HK-2 (cell line): ENCODE results near the gene LENG1.
"Not testable (repeated sequence)": the region's sequence is repeated elsewhere in the genome, so short reads cannot be mapped to it uniquely, and the experiment has no call there.

Experiments
- DNase-seq: peaks from one replicate; pipeline ENCODE4 v3.0.0-alpha.2; 2018; ENCODE audit not compliant: unreplicated experiment

LENG1 gene

GRCh38 chr19:54159352-54160181 lies at the start of gene LENG1:
Gene LENG1, minus strand, starts transcription at chr19:54159721. Its CDS starts 26 bp downstream, at chr19:54159695.
- peak; percentile 99 for DNase-seq

GRCh38 chr19:54208784-54209057 lies 49.2 kb upstream of the LENG1 start:
- no peak for DNase-seq

GRCh38 chr19:54207983-54208783 lies 48.7 kb upstream of the LENG1 start:
- DNase-seq: no peak

- no peak for DNase-seq
Measured at GRCh38 chr19:54207676-54207982, 48.1 kb upstream of the LENG1 start.

GRCh38 chr19:54207193-54207592 lies 47.7 kb upstream of the LENG1 start:
- DNase-seq: not testable (repeated sequence)

DNA sequence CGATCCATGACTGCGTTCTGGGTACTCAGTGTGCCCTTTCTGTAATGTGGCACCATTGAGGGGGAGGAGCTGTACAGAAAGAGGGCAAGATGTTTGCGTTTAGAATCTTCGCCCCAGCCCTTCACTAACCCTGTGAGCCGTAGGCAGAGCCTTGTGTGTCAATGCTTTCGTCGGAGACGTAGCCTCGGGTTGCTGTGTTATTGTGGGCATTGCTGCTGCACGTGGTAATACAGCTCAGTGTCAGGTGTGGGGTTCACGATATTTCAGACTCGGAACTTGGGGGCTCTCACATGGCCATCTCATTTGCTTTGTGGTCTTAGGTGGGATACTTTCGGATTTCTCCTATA lies 47.3 kb upstream of the LENG1 start:
- no peak for DNase-seq

GRCh38 chr19:54206030-54206830 lies 46.7 kb upstream of the LENG1 start:
- no peak for DNase-seq

- no peak for DNase-seq
Measured at GRCh38 chr19:54204767-54205468, 45.4 kb upstream of the LENG1 start.

DNA sequence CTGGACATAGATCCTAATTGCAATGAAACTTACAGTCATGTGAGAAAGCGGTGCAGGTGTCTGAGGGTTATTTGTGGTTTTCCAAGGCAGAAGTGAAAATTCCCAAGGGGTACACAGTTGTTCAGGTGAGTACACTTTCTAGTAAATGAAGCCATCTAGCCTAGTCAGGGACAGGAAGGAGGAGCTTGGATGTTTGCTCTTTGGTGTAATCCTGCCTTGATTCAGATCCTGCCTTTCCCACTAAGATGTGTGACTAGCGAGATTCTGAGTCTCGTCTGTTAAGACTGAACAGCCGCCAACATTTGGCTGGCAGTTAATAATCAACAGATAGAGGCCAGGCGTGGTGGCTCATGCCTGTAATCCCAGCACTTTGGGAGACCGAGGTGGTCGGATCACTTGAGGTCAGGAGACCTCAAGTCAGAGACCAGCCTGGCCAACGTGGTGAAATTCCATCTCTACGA lies 43.7 kb upstream of the LENG1 start:
- DNase-seq: peak; percentile 73

GRCh38 chr19:54201980-54202379 lies 42.5 kb upstream of the LENG1 start:
- no peak for DNase-seq

- no peak for DNase-seq
Measured at GRCh38 chr19:54201172-54201701, 41.7 kb upstream of the LENG1 start.

DNA sequence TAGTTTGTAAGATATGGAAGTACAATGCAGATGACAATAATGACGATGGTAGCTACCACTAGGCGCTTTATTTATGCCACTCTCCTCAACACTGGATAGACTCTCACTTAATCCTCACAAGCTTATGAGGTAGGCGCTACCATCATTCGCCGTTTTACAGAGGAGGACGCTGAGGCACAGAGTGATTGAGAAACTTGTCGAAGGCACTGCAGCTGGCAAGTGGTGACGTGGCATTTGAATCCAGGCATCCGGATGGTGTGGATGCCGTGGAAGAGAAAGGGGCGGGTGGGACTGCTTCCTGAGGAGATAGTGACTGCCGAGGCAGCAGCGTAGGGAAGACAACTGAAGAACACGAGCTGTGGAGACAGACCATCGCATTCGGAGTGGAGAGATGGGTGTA lies 39.9 kb upstream of the LENG1 start:
- DNase-seq: no peak

DNA sequence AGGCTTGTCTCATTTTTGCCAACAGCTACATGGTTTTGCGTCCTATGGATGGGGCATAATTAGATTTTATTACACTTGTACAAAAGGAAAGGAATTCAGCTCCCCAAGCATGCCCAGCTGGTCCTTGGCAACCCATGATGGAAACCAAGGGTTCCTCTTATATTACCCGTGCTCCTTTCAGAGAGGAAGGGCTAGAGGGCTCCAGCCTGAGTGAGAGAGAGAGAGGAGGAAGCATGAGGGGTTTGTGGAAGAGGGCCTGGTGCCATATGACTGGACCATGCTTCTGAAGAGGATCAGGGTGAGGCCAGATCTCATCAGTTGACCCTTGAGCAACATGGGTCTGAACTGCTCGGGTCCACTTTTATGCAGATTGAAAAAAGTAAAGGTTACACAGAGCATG lies 37.6 kb upstream of the LENG1 start:
- DNase-seq: no peak

GRCh38 chr19:54196536-54196935 lies 37.0 kb upstream of the LENG1 start:
- DNase-seq: no peak

GRCh38 chr19:54194463-54194862 lies 34.9 kb upstream of the LENG1 start:
- DNase-seq: not testable (repeated sequence)

DNA sequence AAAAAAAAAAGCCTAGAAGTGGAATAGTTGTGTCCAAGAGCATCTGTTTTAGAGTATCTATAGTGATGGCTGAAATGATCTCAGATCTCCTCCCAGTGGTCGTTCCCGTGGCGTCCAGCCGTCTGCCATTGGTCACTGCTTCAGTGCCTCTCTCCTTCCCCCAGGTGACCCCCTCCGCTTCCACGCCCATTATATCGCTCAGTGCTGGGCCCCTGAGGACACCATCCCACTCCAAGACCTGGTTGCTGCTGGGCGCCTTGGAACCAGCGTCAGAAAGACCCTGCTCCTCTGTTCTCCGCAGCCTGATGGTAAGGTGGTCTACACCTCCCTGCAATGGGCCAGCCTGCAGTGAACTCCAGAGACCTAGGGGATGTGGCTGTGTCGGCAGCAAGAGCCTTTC lies 33.5 kb upstream of the LENG1 start:
- DNase-seq: no peak

DNA sequence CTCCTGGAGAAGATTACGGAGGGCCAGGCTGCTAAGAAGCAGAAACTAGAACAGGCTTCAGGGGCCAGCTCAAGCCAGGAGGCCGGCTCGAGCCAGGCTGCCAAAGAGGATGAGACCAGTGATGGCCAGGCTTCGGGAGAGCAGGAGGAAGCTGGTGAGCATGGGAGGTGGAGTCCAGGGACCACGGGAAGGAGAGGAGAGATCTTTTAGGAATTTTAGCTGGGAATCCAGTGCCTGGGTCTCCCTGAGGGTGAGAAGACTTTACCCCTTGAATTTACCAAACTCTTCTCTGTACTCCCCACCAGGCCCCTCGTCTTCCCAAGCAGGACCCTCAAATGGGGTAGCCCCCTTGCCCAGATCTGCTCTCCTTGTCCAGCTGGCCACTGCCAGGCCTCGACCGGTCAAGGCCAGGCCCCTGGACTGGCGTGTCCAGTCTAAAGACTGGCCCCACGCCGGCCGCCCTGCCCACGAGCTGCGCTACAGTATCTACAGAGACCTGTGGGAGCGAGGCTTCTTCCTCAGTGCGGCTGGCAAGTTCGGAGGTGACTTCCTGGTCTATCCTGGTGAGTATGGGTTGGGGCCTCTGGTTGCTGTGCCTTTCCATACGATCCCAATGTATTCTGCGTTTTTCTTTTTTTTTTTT lies 32.4 kb upstream of the LENG1 start:
- no peak for DNase-seq

DNA sequence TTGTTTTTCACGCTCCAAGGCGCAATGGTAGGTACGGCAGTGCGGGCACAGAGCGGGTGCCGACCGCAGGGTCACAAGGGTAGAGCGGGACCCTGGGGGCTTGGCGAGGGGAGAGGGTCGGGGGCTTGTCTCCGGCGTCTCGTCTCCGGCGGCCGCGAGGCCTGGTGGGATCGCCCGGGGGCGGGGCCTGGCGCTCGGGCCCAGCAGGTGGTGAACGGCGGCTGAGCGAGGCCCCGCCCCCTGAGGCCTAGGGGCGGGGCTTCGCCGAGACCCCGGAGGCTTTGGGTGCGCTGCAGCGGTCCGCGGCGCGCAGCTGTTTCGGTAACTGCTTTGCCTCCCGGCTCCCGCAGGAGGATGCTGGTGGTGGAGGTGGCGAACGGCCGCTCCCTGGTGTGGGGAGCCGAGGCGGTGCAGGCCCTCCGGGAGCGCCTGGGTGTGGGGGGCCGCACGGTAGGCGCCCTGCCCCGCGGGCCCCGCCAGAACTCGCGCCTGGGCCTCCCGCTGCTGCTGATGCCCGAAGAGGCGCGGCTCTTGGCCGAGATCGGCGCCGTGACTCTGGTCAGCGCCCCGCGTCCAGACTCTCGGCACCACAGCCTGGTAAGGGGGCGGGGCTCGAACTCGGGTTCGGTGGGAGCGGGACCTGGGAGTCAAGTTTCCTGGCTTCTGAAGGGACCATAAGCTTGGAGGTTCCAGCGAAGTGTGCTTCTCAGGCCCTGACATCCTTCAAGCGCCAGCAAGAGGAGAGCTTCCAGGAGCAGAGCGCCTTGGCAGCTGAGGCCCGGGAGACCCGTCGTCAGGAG lies 31.7 kb upstream of the LENG1 start, which contains the start of gene TSEN34:
TSS of gene TSEN34 (plus strand) at position 298 of the 800 bp plus-strand sequence. CDS start at position 355, 57 bp downstream.
- DNase-seq: peak; percentile 85

- peak; percentile 99 for DNase-seq
Measured at GRCh38 chr19:54190503-54191010, 31.0 kb upstream of the LENG1 start.
